Retina (tissue), 1 donor: ENCODE results near the gene JMJD8.
A peak's percentile ranks its signal among the peaks of the same experiment; 100 is the strongest.

Source experiments
- DNase-seq: peaks from one replicate; pipeline ENCODE4 v3.0.0-alpha.2; 2016

The JMJD8 gene, protein sequence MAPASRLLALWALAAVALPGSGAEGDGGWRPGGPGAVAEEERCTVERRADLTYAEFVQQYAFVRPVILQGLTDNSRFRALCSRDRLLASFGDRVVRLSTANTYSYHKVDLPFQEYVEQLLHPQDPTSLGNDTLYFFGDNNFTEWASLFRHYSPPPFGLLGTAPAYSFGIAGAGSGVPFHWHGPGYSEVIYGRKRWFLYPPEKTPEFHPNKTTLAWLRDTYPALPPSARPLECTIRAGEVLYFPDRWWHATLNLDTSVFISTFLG

DNA sequence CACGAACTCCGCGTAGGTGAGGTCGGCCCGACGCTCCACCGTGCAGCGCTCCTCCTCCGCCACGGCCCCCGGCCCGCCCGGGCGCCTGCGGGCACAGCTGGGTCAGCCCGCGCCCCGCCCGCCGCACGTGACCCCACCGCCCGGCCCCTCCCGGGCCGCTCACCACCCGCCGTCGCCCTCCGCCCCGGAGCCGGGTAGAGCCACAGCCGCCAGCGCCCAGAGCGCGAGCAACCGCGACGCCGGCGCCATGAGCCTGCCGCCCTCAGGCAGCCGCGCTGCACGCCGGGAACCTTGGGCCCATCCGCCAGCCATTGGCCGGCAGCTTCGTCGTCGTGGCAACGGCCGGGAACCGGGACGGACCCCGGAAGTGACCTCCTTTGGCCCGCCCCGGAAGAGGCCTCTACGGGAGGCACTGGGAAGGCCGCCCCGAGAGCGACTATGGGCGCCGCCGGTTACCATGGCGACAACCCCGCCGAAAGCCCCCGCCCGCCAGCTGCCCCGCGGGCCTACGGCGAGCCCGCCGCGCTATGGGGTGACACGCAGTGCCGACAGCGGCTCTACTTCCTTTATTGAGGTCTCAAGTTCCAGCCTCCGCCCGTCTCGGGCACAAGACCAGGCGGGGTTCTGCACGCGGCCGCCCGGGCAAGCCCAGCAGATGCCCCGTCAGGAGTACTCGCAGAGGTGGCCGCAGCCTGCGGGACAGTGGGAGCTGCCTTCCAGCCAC, at the start of gene JMJD8:
JMJD8 (minus strand) TSS at position 264 of the 724 bp plus-strand sequence; CDS start at position 249, 15 bp downstream.
- peak; percentile 98 for DNase-seq

DNA sequence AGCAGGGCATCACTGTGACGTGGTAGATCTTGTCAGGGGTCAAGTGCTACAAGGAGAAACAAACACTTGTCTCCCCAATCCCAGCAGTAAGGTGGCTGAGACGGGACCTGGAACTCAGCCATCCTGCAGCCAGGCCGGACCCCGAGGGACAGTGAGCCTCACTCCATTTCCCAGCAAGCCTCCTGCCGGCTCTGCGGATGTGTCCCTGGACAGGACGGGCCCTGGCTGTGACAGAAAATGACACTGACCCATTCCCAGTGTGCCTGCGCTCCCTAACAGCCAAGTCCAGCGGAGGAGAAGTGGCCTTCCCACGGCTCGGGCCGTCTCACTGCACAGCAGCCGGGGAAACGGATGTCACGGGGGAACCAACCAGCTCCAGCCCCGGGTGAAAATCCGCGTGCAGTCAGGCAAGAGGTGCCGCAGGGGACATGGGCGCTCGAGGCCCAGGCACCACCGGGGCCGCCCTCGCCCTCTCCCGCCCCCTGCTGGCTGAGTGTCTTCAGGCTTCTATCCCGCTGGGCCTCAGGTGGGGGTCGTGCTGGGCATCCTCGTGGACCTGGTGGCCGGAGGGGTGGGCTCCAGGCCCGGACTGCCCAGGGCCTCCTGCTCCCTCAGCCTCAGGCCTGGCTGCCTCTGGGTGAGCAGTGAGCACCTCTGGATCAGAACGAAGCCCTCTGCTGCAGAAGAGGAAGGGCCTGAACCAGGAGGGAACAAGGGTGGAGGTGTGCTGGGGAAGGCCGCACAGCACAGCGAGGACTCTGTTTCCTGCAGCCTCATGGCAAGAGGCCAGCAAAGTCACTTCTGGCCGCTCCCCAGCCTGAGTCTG, 49.5 kb upstream of the JMJD8 start:
- peak; percentile 9 for DNase-seq

DNA sequence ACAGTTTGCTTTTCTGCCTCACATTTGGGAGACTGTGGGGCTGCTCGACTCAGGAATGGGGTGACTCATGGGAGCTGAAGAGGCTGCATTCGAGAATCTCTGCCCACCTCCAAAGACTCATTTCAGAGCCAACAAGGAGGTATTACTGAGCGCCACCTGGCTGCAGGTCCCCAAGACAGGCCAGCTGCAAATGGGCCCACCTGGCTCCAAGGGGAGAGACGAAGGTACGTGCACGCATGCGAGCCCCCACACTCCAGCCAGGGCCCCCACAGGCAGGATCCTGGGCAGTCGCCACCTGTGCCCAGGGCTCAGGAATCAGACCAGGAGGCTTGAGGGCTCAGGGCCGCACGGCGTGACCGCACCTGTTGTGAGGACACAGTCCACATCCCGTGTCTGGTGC, 48.8 kb upstream of the JMJD8 start:
- no peak for DNase-seq

DNA sequence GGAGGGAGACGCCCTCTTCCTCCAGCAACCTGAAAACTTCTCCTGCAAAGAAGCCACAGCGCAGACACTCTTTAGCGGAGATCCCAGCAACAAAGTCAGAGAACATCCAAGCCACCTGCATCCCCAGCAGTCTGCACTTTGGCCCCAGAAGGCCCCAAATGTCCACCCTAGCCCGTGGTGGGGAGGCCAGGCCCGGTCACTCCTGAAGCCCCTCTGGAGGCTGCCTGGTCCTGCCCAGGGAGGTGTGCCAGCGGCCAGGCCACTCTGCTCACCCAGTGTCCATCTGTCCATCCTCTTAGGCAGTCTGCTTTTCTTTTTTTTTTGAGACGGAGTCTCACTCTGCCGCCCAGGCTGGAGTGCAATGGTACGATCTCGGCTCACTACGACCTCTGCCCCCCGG, 48.2 kb upstream of the JMJD8 start:
- DNase-seq: no peak

DNA sequence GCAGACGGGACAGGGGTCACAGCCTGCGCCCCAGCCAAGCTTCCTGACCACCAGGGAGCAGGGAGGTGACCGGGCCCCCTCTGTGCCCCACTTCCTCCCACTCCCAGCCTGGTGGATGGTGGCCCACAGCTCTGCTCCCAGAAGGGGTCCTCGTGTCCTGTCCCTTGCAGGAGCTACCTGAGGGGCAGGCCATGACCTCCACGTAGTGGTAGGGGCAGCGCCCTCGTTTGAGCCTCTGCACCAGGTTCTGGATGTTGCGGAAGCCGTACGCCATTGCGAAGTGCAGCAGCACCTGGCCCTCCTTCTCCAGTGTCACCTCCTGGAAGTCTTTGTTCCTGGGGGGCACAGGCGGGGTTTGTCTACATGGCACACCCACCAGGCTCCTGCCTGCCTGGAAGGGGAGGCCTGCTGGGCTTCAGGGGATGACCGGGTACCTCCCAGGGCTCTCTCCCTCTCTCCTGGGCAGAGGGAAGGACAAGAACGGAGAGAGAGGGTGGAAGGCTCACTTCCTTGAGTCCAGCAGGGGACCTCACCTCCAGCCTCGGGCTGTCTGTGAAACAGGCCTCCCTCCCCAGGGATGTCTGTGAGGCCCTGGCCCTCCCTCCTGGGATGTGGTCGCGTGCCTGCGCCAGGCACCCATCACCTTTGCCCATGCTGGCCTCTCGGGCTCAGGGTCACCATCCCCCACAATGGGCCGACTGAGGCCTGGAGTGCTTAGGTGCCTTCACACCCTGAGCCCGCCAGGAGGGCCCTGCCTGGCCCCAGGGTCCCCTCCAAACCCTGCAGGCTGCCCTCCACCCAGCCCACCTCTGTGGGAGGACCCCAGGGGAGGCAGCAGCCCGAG, 46.8 kb upstream of the JMJD8 start:
- DNase-seq: no peak

DNA sequence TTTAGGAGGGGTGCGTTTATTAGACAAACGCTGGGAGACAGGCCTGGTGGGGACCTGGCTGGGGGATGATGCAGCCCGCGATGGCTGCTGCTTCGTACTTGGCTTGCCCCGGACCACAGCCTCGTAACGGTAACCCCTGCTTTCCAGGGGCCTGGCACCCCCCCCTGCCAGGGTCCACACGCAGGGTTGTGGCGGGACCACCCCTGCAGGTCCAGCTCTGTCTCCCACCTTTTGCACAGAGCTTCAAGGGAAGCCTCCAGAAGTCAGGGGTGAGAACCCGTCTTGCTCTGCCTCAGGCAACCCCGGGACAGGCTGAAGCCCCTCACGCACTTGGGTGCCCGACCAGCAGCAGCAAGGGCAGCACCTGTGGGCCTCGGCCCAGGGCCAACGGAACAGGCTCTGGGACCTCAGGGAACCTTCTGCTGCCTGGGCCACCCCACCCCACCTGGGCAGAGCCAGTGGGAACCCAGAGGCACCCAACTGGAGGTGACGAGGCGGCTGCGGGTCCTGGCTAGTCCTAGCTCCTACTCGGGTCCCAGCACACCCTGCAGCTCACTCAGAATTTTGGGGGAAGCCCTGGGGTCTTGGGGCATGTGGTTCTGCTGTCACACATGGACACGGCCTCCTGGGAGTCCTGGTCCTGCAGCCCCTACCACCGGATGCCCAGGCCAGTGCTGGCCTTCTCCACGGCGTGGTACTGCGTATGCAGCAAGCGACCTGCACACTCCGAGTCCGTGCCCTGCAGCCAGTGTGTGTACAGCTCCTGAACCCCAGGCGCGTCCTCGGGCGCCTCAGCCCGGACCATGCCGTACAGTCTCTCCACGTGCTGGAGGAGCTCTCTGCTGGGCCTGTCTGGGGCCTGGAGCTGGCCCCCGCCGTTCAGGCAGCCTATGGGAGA, 45.9 kb upstream of the JMJD8 start:
- DNase-seq: no peak

DNA sequence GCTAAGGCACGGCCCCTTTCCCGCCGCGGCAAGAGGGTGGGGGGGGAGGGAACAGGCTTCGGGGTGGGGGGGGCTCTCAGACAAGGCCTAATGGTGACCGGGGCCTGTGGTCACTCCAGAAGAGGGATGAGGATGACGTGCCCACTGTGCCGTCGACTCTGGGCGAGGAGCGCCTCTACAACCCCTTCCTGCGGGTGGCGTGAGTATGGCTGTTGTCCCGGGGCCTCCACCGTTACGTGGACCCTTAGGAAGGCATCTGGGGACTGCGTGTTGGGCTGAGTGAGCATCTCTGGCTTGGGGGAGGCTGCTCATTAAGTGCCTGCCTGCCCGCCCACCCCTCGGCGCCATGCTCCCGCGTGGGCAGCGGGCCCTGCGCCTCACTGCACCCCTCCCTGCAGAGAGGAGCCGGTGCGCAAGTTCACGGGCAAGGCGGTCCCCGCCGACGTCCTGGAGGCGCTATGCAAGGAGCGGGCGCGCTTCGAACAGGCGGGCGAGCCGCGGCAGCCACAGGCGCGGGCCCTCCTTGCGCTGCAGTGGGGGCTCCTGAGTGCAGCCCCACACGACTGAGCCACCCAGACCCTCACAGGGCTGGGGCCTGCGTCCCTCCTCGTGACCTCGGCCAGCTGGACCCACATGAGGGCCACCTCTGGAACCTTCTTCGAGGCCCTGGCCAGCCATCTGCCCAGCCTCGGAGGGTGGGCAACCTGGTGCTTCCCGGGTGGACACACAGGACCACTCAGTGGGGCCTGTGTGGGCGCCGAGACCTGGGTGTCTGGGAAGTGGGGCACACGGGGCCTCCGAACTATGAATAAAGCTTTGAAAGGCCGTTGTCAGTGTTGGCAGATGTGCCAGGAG, 45.0 kb upstream of the JMJD8 start:
- peak; percentile 12 for DNase-seq

DNA sequence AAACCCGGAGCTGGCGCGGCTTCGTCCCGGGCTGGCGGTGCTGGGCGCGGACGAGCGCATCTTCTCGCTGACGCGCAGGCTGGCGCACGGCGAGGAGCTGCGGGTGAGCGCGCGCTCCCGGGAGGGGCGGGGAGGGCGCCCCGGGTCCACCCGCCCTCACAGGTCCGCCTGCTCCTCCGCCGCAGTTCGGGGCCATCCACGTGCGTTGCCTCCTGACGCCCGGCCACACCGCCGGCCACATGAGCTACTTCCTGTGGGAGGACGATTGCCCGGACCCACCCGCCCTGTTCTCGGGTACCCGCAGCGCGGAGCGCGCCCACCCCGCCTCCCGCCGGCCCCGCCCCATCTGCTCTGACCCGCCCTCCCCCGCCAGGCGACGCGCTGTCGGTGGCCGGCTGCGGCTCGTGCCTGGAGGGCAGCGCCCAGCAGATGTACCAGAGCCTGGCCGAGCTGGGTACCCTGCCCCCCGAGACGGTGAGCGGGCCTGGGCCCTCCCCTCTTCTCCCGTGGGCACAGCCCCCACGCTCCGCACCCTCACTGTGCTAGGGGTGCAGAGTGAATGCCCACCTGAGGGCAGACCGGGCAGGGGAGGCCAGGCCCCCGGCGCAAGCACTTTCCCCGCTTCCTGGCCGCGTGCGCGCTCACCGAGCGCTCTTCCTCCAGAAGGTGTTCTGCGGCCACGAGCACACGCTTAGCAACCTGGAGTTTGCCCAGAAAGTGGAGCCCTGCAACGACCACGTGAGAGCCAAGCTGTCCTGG, 44.2 kb upstream of the JMJD8 start:
- peak; percentile 64 for DNase-seq

DNA sequence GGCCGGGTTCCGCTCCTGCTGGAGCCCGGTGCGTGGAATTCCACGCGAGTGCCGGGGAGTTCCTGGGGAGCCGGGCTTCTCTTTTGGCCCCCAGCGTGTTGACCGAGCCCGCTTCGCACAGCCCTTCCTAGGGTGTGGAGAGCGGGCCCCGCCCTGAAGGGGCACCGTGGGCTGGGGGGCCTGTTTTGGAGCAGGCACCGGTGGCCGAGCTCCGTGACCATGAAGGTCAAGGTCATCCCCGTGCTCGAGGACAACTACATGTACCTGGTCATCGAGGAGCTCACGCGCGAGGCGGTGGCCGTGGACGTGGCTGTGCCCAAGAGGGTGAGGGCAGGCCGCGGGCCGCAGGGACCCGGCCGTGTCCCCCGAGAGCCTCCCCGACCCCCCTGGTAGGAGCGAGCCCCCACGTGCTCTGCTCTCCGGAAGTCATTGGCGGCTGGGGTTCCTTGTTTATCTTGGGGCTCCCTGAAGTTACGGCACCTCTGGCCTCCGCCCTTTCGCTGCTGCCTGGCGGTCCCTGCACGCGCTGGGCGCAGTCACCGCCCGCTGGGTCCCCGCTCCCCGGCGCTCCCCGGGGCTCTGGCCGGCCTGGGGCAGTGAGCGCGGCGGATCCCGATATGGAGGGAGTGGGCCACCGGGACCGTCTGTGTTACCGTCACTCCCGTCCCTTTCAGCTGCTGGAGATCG, 43.3 kb upstream of the JMJD8 start:
- peak; percentile 63 for DNase-seq

DNA sequence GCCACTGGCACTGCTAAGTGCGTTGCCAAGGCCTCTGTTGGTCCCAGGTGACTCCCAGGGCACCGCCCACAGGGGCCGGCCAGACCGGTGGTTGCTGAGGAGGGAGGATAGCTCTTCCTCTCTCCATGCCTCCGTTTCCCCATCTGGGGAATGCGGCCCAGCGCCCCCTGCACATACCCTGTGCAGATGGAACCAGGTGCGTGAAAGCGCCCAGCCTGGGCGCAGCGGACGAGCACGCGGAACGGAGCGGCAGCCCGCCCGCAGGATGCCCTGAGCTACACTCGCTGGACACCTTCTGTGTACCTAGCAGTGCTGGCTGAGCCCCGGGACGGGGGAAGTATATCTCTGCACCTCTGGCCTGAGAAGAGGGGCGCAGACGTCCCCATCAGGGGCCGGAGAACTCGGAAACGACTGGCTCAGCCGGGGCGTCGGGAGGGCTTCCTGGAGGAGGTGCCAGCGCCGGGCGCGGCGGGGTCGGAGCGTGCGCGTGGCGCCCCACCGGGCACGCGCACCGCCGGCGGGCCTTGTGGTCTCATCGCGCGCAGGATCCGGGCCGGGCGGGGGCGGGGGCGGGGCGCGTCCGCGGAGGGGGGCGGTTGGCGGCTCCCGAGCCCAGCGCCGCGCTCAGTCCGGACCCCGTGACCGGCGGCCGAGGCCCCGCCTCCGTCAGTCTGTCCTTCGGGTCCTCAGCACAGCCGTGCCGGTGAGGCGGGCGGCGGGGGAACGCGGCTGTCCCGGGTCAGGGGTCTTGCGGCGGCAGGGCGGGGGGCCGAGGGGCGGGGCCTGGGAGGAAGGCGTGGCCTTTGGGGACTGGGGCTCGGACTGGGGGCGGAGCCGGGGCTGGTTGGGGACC, 42.5 kb upstream of the JMJD8 start, which contains the start of the genes CCDC78 and HAGHL:
CCDC78 (minus strand) TSS at position 6 of the 853 bp plus-strand sequence. CDS start 76 bp downstream, outside the sequence.
HAGHL (plus strand) TSS at position 669 of the 853 bp plus-strand sequence. CDS start 404 bp downstream, outside the sequence.
- peak; percentile 47 for DNase-seq

DNA sequence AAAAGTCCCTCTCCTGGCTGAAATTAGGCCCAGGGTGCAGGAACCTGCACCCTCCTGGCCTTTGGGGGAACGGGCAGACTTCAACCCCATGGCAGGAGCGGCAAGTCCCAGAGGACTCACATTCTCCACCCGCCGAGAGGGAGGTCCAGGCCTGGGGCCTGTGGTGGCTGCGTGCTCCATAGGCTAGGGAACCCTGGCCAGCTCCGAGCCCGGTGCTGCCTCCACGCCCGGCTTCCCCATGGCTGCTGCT, 42.0 kb upstream of the JMJD8 start:
- DNase-seq: no peak

DNA sequence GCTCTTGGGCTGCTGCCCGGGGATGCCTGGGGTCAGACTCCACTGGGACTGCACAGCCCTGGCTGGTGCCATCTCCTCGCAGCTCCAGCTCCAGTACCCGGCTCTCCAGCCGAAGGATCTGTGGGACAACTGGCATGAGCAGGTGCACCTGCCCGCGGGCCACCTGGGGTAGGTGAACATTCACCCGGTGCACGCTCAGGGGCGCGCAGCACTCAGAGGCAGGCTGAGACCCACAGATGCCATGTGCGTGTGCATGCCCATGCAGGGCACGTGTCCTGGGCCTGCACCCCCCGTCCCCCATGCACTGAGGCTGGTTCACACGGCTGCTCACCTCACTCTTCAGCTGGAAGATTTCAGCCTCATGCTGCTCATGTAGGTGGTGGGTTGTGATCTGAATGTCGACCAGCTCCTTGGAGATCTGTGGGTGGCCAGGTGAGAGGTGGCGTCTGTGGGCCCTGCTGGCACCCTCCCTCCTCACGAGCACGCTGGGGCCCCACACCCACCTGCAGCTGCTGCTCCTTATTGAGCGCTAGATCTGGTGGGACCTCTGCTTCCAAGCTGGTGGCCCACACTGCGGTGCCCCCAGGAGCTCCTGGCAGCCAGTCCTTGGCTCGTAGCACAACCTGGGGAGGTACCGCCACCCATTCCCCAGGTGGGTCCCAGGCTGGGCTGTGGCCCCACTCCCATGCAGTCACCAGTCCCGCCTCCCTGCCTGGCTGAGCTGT, 41.5 kb upstream of the JMJD8 start:
- peak; percentile 16 for DNase-seq

DNA sequence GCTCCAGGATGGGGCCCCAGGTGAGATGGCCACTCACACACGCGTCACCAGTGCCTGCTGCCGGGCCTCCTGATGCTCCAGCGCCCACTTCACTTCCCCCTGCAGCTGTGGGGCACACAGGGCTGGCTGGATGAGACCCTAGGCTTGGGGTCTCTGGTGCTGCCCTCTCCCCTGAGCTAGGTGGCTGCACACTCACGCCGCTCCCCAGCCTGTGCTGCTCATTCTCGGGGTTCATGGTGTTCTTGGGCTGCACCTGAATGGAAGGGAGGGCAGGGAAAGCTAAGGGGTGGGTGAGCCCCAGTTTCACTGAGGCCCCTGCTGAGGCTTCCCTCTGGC, 40.9 kb upstream of the JMJD8 start:
- no peak for DNase-seq

DNA sequence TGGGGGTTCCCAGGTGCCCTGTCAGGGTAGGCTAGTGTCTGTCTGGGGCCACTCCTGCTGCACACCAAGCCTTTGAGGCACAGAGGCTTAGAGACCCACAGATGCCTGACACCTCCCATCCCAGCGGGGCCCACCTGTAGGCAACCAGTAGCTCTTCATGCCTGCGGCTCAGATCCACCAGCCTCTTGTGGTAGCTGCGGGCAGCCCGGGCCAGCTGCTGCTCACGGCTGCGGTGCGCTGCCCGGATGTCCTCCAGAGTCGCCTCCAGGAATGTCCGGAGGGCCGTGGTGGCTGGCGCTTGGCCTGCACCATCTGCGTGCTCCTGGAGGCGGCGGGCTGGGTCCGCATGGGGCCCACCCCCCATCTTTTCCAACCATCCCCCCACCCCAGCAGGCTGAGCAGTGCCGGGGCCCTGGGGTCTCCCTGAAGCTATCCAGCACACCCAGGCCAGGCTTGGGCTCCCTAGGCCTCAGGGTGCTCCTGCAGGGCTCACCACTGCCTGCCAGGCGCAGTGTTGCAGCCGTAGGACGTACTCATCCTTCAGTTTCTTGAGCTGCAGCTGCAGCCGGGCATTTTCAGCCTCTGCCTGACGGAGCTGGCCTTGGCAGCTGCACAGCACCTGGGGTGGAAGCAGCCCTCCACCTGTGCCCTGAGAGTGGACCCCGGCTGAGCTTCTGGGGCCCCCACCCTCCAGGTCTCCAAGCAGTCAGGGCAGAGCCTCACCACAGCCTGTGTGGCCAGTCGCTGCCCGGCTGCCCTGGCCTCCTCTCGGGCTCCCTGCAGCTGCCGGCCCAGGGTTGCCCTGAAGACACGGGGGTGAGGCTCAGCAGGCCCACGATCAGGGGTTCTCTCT, 40.3 kb upstream of the JMJD8 start:
- no peak for DNase-seq

DNA sequence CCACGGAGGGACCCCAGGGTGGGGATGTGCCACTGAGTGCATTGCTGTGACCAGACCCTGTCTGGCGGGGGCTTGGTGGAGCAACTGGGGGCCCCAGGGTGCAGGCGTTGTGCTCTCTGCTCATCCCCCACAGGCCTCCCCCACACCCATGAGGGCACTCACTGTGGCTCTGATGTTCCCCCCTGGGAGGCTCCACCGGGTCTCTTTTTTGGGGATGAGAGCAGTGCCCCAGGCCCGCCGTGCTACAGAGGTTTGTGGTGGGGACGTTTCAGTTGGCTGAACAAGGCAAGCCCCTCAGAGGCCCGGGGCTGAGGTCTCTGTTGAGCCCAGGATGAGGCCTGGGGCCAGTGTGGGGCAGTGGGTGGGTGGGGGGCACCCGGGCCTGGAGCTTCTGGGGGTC, 39.6 kb upstream of the JMJD8 start:
- no peak for DNase-seq

DNA sequence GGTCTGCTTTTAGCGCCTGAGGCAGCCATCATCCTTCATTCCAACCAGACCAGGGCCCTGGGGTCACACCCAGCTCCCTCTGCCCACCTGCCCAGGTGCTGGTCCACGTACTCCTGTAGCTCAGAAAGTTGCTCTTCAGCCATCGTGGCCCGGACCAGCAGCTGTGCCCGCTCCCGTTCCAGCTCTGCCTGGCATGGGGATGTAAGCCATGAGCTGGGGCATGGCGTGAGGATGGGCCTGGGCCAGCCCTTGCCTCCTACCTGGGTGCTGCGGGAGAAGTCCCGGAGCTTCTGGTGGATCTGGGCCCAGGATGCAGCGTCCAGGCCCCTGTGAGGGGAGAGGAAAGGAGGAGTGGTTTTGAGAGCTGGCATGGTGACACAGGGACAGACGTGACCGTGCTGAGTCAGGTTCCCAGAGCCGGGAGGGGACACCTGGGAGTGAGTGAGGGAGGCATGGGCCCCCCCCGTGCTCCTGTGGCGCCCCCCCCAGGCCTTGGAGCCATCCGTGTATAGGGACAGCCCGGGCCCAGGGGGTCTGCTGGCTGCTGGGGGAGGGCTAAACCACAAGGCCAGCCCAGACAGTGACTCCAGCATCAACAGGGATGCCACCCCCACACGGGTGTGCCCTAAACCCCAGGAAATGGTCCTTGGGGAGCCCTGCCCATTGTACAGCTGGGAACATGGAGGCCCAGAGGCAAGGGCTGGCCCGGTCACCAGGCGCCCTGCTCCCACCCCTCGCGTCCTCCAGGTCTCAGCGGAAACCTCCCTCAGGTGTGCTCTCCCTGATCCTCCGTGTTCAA, 38.9 kb upstream of the JMJD8 start:
- DNase-seq: no peak
